NCI-H774 (cell line): ENCODE measurements around the gene POMGNT2.
A peak's percentile ranks its signal among the peaks of the same experiment; 100 is the strongest.

Experiments
- DNase-seq: peaks from one replicate; lab custom pipeline; 2025; lab: John Stamatoyannopoulos, UW

Gene POMGNT2

DNA sequence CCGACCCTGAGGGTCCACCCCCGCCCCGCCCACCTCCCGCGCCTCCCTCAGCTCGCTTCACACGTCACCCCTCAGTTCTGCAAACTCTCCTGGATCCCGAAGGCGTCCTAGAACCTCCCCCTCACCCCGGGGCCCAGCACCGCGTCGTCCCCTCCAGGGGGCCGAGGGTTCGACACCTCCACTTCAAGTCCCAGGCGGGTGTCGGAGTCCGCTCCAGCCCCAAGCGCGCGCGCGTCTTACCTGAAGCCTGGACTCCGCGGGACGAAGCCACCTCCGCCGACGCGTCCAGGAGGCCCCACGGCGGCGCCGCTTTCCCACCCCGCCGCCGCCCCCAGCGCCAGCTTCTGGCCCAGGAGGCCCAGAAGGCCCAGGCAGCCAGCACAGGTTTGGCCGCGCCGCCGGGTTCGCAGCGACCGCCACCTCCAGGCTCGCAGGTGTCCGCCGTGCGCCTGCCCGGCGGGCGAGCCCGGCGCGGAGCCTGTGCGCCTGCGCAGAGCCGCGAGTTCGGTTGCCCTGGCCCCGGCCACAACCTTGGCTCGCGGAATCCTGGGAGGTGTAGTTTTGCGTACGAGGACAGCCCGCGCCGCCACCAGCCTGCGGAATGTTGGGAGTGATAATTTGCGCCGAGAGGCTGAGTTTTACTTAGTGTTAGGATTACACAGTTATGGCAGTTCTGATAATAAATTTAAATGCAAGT is at the start of gene POMGNT2:
TSS of gene POMGNT2 (minus strand) at position 484 of the 697 bp plus-strand sequence. CDS start 24,648 bp downstream, outside the sequence.
- DNase-seq: peak; percentile 70

GRCh38 chr3:43154980-43155379 is 49.1 kb upstream of the POMGNT2 start:
- DNase-seq: no peak

DNA sequence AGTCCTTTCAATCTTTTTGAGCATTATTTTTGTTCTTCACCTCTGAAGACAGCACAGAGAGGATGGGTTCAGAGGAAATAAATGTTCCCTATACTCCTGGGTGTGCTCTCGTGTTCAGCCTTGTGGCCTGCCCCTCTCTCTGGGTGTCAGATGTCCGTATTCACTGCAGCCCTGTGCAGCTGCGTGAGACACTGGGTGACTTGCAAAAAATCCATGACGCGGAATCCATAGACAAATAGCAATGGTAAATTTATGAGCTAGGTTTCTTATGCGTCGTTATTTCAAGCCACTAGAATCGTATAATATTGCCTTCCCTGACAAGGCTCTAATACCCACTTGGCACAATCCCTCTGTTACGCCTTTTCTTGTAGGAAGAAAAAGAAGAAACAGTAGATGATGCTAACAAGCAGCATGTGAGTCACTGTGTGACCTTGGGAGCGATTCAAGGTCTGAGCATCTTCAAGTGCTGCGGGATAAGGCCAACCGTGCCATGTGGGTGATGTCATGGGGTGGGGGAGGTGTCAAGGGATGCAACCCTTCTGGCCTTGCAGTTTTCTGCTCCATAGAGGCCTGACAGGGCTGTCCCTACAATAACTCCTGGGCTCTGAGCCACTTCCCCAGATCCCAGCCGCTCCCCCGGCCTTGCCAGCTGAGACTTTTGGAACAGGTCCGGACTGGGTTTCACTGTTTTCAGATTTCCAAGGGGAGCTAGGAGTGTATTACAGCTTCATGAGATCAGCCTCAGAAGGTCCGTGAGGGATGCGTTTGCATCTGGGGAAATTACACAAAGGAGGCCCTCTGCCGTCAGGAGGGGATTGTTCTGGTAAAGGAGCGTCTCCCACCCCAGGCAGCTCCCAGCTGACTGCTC is 47.6 kb upstream of the POMGNT2 start:
- DNase-seq: no peak

GRCh38 chr3:43152649-43153048 is 46.8 kb upstream of the POMGNT2 start:
- DNase-seq: no peak

DNA sequence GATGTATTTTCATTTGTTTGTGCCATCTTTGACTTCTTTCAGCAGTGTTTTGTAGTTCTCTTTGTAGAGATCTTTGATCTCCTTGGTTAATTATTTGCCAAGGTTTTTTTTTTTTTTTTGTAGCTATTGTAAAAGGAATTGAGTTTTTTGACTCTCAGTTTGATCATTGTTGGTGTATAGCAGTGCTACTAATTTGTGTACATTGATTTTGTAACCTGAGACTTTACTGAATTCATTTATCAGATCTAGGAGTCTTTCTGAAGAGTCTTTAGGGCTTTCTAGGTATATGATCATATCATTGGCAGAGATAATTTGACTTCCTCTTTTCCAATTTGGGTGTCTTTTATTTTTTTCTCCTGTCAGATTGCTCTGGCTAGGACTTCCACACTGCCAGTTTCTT is 42.2 kb upstream of the POMGNT2 start:
- DNase-seq: no peak

DNA sequence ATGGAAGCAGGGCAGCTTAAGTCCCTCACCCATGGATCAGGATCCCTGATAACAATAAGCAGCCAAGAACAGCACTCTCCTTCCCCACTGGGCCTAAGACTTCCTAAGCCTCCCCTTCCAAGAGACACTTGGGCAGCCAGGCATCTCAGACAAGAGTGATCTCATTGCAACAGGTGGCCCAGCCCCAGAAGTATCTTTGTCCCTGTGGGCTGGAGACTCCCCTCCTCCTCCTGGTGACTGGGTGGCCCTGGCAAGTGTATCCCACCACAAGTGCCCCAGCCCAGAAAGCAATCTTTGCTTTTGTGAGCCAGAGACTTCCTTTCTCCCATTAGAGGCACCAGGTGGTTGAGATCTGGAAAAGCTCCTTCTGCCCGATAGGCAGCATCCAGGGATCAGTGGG is 40.7 kb upstream of the POMGNT2 start:
- DNase-seq: no peak

DNA sequence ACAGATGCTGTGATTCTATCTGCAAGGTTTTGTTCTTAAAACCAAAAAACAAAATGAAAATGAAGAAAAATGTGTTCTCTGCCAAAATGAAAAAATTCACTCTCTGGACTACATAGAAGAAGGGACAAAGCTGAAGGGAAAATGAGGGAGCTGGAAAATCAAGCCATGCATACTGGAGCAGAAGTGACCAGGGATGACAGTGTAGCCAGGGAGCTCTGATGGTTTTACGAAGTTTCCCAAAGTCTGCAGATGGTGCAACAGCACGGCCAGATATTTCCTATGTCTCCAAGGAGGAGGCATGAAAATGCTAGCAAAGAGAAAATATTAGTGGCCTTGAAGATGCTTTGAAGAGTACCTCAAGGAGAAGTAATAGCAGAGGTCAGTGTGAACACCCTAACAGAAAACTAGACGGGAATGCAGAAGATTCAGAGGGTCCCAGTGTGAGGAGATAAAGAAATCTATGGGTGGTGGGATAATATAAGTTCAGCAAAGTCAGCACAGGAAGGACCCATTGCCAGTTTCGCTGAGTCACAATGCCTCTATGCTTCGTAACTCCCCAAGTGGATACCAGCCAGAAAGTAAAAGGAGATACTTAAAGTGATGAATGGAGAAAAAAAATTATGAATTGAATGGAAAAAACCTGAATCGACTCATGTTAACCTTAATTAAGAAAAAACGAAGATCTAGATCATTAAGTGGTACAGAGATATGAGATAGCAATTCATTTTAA is 39.0 kb upstream of the POMGNT2 start:
- DNase-seq: no peak

DNA sequence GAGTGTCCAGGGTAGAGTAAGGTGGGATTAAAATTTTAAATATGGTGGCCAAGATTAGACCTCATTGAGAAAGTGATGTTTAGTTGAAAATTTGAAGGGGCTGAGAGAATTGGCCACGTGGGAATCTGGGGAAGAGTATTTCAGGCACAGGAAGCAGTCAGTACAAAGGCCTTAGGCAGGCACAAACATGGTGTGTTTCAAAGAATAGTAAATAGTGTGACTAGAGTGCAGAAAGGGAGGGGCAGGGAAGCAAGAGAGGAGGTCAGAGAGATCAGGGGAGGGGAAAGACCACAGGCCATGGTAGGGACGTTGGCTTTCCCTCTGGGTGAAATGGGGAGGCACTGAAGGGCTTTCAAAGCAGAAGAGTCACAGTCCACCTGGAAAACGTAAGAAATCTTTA is 36.6 kb upstream of the POMGNT2 start:
- DNase-seq: no peak

DNA sequence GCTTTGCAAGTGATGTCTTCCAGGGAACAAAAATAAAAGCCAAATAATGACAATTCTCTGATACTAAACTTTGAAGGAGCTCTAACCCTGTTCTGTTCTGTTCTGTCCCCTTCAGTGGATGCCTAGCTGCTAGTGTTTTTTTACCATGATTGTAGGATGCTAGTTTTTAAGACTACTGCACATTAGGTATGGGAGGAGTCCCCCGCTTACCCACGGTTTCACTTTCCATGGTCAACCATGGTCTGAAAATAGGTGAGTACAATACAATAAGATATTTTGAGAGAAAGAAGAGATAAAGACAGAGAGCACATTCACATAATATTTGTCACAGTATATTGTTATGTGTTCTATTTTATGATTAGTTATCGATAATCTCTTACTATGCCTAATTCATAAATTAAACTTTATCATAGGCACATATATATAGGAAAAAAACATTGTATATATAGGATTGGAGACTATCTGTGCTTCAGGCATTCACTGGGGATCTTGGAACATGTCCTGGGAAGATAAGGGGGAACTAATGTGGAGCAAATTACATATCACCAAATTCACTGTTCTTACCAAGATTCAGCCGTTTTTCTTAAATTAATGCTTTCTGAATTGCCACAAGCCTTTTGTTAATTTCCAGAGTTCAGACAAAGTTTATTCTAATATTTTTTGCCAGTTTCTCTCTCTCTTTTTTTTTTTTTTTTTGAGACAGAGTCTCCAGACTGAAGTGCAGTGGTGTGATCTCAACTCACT is 32.8 kb upstream of the POMGNT2 start:
- no peak for DNase-seq

DNA sequence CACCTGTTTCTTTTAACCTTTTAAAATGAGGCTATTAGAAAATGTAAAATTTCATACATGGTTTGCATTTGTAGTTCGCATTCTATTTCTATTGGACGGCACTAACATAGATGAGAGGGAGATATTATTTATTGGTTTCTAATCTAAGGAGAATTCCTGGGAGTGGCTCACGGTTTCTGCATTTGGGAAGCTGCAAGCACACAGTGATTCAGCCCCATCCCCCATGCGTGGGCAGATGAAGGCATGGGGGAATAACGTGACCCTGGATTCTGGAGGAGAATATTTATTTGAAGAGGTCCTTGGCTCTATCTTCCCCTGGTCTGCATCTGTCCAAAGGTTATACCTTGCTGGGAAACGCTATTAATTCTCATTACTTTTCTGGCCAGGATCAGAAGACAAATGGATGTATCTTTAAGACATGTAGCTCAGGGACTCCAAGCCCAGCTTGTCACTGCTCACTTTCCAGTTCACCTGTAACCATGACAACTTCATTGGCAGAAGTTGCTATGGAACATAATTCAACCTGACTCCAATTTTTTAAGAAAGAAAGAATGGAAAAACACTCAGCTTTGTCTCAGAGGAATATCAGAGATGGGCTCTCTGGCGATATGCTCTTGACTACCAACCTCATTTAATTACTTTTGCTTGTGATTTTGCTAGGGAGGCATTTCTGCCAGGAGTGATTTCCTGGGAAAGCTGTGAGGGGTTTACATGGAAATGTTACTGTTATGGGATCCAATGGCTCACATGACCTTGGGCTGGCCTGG is 27.2 kb upstream of the POMGNT2 start:
- DNase-seq: no peak

- no peak for DNase-seq
These were observed 26.3 kb upstream of the POMGNT2 start for GRCh38 chr3:43132193-43132592.

DNA sequence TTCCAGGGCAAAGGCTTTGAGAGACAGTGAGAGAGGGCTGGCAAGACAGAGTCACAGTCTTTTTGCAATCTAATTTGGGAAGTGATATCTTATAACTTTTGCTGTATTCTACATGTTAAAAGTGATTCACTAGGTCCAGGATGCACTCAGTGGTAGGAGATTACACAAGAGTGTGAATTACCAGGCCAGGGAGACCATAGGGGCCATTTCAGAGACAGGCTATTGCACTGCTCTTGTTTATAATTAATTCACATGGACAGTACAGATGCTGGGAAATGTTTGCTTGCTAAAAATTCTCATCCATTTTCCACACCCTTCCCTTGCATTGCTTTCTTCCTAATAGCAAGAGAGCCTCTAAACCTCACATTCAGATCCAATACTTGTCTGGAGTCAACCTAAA is 22.6 kb upstream of the POMGNT2 start:
- no peak for DNase-seq

DNA sequence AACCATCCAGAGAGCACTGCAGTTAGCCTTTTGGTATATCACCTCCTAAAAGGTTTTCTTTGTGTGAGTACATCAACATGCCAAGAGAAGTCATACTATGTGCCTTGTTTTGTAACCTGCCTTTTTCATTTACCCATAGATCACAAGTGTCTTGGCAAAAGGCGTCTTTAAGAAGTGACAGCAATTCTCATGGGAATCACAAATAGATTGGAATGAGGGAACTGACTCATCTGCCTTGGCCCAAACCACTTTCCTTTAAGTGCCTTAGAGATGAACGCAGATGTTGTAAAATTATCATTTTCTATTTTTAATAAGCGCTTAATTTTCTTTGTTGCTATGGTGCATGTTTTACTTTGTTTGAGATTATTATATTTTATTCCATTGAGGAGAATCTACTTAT is 20.7 kb upstream of the POMGNT2 start:
- DNase-seq: no peak

- DNase-seq: no peak
These were observed 18.0 kb upstream of the POMGNT2 start for GRCh38 chr3:43123895-43124294.

DNA sequence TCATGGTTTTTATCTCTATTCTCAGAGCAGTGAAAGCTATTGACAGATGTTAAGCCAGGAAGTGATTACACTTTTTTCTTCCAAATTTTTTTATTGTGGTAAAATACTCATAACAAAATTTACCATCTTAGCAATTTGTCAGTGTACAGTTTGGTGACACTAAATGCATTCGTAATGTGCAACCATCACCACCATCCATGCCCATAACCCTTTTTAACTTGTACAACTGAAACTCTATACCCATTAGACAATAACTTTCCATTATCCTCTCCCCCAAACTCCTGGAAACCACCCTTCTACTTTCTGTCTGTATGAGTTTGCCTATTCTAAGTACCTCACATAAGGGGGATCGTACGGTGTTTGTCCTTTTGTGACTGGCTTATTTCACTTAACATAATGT is 15.1 kb upstream of the POMGNT2 start:
- DNase-seq: no peak

- no peak for DNase-seq
These were observed 11.4 kb upstream of the POMGNT2 start for GRCh38 chr3:43117257-43117656.

DNA sequence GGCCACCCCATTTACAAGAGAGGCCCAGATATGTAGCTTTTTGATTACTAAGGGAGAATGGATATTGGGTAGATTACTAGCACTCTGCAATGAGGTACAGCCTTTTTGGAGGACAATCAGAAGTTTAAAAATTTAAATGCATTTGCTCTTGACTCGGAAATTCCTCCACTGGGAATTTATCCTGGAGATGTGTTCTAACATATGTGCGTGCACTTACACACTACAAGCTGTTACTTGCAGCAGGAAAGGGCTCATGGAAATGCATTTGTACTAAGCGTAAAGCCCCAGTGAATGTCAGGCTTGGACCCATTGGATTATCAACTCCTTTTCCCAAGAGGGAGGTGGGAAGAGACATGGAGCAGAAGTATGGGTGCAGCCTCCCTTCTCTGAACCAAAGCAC is 7.8 kb upstream of the POMGNT2 start:
- DNase-seq: no peak

DNA sequence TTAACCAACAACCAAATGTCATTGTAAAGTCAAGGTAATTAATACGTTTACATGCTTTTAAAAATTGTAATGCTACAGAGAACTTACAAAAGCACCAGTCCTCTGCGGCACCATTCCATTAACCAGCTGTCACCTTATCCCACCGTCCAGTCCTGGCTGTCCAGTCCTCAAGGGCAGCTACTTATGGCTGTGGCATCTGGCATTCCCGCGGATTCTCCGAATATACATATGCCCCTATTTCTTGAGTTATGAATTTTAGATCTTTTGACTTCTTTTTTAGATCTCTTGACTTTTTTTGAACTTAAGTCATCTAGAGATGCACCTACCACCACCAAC is 382 bp upstream of the POMGNT2 start:
- no peak for DNase-seq

- no peak for DNase-seq
These were observed 951 bp downstream of the POMGNT2 start for GRCh38 chr3:43104660-43105595.

- no peak for DNase-seq
These were observed 1.8 kb downstream of the POMGNT2 start for GRCh38 chr3:43104039-43104438.
